HG03432 (cell line): ENCODE measurements around the gene GMPPB.
"Not testable (repeated sequence)": the region's sequence is repeated elsewhere in the genome, so short reads cannot be mapped to it uniquely, and the experiment has no call there.

Source experiments
- ATAC-seq: cut with Tn5 transposase; IDR thresholded peaks from one replicate; pipeline ENCODE4 v1.9.1; 2021; ENCODE audit warnings: mild to moderate bottlenecking, moderate library complexity; ENCODE audit not compliant: unreplicated experiment

Gene GMPPB

DNA sequence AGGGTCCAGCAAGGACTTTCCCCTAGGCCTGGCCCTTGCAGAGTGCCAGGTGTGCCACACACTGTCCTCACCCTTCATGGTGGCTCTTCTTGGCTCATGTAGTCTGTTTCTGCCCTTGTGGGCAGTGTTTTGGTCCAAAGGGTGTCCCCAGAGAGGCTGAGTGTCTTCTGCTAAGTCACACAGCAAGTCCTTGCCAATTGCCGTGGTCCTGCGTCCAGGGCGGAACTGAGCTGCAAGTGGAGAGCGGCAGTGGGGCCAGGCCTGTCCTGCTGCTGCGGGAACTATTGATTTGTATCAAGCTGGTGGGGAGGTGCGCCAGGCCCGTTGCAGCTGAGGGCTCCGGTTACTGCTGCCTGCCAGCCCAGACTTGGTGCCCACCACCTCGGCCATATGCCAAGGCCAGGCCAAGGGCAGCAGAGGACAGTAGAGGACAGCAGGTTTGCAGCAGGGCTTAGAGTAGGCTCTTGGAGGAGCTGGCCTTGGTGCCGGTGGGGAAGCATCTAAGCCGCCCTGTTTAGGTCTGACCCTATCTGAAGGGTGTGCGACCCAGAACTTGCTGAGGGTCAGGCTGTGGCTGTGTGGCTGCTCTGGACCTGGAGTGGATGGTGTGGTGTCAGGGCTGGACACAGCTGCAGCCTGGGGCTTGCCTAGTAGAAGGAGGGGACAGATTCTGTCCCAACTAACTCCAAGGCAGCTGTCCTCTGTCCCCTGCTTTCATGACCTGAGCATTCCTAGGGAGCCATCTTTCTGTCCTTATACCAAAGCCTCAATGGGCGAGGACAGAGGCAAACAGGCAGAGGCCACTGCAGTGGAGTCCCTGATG lies 8.8 kb downstream of the GMPPB start:
- ATAC-seq, result no peak

DNA sequence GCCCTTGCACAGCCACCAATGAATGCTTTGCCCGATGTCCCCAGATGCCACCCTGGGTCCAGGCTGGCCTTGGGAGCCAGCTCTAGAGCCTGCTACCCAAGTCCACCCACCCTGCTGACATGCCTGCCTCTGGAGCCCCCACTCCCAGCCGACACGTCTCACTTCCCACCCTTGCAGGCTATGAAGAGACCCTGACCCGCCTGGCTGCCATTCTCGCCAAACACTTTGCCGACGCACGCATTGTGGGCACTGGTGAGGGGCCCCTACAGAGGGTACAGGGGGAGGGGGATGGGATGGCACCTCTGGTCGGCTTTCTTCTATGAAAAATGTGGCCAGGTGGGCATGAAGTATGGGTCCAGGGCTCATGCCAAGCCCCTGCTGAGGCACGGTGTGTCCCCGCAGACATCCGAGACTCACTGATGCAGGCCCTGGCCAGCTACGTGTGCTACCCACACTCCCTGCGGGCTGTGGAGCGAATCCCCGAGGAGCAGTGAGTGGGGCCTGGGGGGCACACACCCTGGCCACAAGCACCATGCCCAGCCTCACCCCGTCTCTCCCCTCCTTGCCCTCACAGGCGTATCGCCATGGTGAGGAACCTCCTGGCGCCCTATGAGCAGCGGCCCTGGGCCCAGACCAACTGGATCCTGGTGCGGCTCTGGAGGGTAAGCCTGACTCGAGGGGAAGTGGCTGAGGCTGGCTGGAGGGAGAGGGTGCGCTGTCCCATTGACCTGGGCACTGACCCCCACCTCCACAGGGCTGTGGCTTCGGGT lies 10.2 kb downstream of the GMPPB start:
- no peak for ATAC-seq

DNA sequence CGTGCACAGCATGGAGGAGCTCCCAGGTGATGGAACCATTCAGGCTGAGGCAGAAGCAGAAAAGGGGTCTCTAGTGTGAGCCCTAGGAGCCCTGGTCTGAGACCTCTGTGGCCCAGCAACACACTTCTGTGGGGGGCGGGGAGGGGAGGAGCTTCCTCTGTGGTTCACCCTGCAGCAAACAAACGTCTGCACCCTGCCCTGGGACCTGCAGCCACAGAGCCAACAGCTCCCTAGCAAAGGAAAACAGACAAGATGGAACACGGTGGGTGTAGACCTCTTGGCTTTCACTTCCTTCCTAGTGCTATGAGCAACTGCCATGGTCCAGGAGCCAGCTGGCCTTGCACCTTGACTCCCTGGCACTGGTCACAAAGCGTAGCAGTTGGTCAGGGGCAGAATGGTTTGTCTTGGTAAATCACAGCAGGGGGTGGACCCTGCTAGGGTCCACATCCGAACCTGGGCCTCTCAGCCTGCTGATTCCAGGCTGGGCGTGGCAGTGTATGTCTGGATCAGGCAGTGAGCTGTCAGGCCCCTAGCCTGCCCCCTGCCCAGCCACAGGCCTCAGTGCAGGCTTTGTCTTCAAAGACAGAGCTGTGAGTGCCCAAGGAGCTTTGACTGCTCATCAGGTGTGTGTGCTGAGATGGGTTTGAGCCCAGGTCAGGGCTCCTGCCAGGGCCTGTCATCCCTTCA lies 11.0 kb downstream of the GMPPB start:
- no peak for ATAC-seq

DNA sequence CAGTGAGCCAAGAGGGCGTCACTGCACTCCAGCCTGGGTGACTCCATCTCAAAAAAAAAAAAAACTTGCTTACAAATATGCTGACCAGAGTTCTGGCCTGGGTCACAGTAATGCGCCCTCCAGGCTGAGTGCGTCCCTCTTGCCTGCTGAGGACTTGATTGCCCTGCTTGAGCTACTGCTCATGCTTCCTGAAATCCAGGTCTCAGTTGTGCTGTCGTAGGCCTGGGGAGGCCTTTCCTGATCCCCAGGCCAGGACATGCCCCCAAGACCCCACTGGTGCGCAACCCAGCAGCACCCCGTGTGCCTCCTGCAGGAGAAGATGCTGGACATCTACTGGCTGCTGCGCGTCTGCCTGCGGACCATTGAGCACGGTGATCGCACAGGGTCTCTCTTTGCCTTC lies 11.6 kb downstream of the GMPPB start:
- ATAC-seq, result no peak

DNA sequence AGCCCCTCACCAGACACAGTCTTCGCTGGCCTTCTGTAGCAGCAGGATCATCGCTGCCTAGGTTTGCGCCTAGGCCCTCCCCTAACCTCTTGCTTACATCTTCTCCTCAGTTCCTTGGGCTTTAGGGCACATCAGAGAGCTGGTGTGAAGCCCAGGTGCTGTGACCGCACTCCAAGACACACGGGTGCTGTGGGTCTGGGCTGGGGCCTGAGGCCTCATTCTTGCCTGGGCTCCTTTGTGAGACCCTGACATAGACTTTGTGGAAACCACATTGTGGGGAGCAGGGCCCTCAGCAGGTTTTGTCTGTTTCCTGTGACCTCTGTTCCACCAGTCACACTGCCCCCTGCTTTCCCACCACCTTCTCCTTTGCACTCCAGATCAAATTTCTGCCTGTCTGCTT lies 12.3 kb downstream of the GMPPB start:
- ATAC-seq, result no peak

DNA sequence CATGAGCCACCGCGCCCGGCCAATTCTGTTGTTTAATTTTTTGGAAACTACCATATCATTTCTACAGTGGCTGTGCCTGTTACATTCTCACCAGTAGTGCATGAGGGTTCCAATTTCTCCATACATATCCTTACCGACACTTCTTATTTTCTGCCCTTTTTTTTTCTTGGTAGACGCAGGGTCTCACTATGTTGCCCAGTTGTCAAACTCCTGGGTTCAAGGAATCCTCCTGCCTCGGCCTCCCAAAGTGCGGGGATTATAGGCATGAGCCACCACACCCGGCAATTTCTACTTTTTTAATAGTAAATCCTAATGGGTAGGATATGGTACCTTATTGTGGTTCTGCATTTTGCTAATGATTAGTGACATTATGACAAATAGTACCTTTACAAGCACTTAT lies 13.9 kb downstream of the GMPPB start:
- ATAC-seq, result no peak

DNA sequence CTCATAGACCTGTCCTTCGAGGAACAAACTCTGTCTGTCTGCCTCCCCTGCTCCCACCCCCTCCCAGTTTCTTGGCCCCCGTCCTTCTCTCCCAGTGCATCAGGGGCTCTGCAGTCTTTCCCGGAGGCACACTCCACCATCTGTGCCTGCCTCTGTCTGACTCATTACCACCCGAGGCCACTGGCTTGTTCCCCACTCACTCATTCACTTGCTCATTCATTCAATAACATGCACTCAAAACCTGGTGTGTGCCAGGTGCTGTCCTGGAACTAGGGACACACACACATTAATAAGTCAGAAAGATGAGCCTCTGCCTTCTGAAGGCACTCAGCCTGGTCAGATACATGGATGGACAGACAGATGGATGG lies 16.7 kb downstream of the GMPPB start:
- ATAC-seq, result no peak

DNA sequence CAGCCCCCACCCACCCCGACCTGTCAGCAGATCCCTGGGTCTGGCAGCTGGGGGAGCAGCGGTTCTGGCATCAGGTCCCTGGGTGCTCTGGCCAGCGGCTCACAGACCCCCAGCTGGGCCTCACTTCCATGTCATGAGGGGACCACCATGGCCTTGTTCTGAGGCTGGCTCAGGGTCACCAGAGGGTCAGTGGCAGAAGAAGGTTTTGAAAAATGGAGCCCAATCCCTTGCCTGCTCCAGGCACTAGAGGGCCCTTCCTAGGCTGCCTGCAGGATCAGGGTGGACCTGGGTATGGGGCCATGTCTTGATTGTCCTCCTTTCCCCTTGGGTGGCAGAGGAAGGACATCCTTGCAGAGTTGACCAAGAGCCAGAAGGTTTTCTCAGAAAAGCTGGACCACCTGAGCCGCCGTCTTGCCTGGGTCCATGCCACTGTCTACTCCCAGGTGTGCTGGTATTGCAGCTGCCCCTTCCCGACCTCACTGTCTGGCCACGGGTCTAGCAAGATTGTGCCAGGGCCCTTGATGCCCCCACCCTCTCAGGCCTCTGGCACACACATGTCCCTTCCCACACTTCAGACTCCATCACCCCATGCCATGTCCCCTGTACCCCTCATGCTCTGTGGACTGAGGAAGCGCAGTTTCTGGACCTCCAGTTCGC lies 17.2 kb downstream of the GMPPB start:
- ATAC-seq, result no peak

DNA sequence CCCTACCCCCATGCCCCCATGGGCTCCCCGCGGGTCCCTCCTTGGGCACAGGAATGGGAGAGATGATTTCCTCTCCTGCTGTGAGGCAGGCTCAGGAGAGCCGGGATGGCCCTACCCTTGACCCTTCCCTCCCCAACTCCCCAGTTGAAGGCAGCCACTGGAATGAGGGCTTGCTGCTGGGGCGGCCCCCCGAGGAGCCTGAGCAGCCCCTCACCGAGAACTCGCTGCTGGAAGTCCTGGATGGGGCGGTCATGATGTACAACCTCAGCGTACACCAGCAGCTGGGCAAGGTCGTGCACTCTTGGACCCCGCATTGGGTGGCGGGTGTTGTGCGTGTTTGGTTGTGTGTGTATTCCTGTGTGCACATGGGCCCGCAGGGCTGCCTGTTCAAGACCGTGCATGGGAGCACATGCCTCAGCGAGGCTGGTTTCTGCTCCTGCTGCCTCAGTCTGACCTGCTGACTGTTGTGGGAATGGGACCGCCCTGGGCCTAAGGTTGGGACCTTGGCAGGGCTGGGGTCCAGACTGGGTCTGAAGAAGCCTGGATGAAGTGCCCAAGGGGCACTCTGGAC lies 18.3 kb downstream of the GMPPB start:
- ATAC-seq, result no peak

DNA sequence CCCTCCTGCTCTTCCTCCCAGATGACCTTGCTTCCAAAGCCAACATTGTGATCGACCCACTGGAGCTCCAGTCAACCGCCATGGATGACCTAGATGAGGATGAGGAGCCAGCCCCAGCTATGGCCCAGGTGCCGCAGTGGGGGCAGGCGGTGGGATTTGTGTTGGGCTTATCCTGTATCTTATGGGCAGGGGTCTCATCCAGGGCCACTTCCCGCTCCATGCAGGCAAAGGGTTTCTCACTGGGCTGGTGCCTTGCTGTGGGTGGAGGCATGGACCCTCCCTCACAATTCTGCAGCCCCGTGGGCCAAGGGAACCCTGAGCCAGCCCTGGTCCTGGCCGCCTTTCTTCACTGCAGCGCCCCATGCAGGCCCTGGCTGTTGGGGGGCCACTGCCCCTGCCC lies 19.1 kb downstream of the GMPPB start:
- no peak for ATAC-seq

DNA sequence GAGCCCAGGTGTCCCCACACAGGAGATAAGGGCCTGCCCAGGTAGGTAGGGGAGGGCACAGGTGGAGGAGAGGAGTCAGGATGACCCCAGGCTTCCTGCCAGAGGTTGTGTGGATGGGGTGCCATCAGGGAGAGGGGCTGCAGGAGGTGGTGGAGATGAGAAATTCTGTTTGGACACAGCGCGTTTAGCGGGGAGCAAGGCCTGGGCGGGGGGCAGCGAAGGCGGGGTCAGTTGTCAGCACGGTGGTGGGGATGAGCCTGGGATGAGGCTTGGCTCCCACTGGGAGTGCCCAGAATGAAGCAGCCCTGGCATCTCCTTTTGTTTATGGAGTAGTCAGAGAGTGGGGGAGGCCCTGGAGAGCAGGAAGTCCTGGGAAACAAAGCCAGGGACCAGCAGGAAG lies 19.8 kb downstream of the GMPPB start:
- no peak for ATAC-seq

DNA sequence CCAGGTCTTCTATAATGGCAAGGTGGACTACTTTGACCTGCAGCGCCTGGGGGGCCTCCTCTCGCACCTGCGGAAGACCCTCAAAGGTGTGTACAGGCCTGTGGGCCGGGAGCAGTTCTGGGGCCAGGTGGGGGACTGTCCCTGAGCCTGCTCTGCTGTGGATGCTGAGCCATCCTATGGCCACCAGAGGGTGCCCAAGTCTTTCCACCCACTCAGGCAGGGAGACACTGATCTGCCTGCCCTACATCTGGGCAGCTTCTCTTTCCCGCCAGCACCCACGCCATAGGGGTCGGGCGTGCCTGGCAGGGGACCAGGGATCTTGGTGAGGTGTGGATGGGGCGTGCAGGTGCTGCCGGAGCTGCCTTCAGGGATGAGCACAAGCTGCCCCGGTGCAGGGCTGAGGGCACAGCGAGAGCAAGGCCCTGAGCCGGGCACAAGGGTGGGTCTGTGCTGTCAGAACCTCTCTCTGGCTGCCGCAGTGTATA lies 20.3 kb downstream of the GMPPB start:
- ATAC-seq, result peak; percentile 62

DNA sequence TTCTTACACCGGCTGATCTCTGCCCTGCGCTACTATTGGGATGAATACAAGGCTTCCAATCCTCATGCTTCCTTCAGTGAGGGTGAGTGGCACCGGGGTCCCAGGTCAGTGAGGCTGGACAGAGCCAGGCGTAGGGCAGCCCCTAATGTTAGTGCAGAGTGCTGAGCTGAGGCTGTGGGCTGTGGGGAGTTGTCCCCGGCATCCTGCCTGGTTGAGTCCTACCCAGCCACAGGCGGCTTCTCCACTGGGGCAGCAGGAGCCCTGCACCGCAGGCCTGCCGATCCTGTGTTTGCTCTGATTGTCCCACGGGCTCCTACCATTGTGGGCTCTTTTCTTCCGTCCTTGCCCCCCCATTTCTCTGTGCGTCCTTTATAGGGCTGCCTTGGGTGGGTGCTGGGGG lies 21.1 kb downstream of the GMPPB start:
- ATAC-seq, result no peak

DNA sequence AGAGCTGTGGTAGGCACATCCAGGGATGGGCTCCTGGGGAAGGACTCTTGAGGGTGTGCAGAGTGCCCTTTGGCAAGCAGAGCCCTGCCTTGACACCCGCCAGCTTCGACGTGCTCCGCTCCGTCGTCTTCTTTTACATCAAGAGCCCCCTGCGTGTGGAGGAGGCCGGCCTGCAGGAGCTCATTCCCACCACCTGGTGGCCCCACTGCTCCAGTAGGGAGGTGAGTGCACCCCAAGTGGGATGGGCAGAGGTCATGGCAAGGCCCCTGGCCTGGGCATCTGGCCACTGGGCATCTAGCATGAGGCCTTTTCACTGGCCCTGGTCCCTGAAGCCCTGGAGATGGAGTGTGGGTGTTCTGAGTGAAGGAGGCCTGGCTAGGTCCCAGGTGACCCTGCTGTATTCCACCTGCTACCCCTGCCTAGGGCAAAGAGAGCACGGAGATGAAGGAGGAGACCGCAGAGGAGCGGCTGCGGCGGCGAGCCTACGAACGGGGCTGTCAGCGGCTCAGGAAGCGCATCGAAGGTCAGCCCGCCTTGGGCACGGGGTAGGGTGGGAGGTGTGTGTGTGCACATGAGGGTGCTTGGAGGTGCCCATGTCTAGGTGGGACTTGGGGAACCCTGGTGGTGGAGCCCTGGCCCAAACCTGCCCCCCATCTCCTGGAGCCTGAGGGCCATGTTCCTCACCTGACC lies 22.2 kb downstream of the GMPPB start:
- ATAC-seq, result no peak

DNA sequence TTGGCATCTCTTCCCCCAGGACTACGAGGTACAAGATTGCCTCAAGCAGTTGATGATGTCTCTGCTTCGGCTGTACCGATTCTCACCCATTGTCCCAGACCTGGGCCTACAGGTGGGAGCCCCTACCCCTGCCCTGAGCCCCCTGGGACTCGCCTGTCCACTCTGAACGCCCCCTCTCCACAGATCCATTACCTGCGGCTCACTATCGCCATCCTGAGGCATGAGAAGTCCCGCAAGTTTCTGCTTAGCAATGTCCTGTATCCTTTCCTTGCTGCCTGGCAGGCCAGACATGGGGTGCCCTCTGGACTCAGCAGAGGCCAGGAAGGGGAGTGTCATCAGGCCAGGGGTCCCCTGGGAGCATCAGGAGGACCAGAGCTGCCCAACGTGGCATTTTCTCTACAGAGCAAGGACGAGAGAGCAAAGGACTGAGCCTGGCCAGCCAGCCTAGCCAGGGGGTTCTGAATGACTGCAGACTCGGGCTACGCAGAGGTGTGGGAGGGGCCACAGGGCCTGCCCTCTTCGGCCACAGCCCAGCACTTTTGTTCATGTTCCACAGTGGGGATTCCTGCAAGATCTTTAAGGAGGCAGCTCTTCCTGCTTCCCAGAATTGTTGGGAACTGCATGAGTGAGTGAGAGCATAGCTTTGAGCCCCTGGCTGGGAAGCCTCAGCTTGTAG lies 23.2 kb downstream of the GMPPB start:
- no peak for ATAC-seq

DNA sequence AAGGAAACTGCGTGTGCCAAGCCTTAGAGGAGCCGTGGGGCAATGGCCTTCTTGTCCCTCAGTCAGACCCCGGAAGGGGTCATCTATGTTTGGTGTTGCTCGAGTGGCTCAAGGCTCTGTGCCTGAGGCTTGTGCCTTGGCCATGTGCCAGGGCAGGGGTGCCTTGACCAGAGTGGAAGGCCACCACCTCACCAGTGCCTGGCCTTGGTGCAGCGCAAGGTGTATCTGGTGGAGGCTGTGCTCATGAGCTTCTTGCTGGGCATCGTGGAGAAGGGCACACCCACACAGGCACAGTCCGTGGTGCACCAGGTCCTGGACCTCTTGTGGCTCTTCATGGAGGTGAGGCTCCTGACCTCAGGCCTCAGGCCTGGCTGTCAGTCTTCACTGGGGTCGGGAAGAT lies 23.7 kb downstream of the GMPPB start:
- ATAC-seq, result no peak

DNA sequence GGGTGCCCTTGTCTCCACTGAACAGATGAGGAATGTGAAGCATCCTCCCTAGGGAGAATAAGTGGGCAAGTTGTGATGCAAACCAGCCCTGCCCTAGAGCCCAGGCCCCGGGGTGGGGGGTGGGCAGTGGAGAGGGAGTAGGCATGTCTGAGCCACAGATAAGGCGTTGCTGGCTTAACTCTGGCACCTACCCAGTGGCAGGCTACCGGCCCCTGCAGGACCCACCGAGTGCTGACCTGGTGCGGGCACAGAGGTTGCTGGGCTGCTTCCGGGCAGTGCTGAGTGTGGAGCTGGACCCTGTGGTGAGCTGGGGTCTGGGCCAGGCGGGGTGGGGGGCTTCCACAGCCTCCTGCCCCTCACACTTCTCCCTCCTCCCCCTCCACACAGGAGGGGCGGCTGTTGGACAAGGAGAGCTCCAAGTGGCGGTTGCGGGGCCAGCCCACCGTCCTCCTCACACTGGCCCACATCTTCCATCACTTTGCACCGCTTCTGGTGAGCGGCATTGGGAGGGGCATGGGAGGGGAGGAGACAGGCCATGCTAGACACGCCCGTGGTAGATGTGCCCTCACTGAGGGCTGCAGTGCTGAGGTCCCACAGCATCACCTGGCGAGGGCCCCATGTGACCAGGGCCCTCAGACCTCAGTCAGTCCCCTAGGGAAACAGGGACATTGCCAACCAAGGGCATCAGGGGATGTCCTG lies 24.3 kb downstream of the GMPPB start:
- ATAC-seq, result no peak

DNA sequence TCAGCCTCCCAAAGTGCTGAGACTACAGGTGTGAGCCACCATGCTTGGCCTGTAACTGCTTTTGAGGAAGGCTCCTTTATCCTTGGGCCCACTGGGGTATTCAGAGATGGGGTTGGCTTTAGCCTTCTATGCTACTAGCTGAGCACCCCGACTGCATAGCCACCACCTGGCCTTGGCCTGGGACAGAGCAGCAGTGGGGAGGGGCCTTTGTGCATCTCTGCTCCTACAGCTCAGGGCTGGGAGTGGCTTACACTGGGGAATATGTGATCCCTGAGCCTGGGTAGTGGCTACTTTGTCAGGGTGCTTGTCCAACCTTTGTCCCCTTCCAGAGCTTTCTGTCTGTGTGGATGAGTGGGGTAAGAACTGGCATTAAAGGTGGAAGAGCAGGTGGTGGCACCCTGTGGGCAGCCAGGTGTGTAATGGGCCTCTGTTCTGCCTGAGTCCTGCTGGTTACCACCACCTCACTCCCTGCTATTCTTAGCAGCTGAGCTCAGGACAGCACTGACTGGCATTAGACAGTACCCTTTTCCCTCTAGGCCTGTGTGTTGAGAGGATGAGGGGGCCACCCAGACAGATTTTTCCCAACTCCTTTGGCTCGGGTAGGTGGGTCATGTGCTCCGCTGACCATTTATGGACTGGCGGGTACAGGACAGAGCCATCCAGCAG lies 28.3 kb downstream of the GMPPB start:
- ATAC-seq, result not testable (repeated sequence)
